Measurements from ENCODE around the gene CELSR1. TPM values are rescaled to one million over a fixed set of nuclear protein-coding genes. Genes with fewer than 3 reads are reported as not detected.

CELSR1 gene
- total and polyA plus RNA-seq, 2 of the 13 experiments (the other 11 are each of a cell fraction or from before 2014, with no cell fraction given), result 0.78 to 1.8 TPM

- WGBS (ENCODE audit: low lambda C conversion rate), result 67% methylated on average over 12 of the region's 12 CpGs
- H3K9ac ChIP-seq (ENCODE audit: insufficient read depth, low read depth, low read length), result no peak overlapping the region
- no peak for TF ChIP-seq ZFP91 (CRISPR knock-in tag; IDR thresholded peaks at IDR 0.05; ENCODE audit: borderline replicate concordance)
- no peak for TF ChIP-seq ZNF704 (CRISPR knock-in tag; IDR thresholded peaks at IDR 0.05; ENCODE audit: borderline replicate concordance)
- no peak for TF ChIP-seq PTBP1 (IDR thresholded peaks at IDR 0.05; ENCODE audit: low read depth, low read length, poor library complexity, severe bottlenecking)
- TF ChIP-seq POGZ (CRISPR knock-in tag; IDR thresholded peaks at IDR 0.05), result no peak
- no peak for TF ChIP-seq ZNF841 (CRISPR knock-in tag; IDR thresholded peaks at IDR 0.05; ENCODE audit: borderline replicate concordance)
- no peak for TF ChIP-seq TERF1 (CRISPR knock-in tag; IDR thresholded peaks at IDR 0.05)
- no peak for TF ChIP-seq DR1 (CRISPR knock-in tag; IDR thresholded peaks at IDR 0.05)
- no peak for TF ChIP-seq KMT2A (CRISPR knock-in tag; IDR thresholded peaks at IDR 0.05)
- TF ChIP-seq ZNF281 (CRISPR knock-in tag; IDR thresholded peaks at IDR 0.05; ENCODE audit: borderline replicate concordance), result no peak
- TF ChIP-seq CENPBD1 (CRISPR knock-in tag; IDR thresholded peaks at IDR 0.05; ENCODE audit: borderline replicate concordance, low read depth), result no peak
- TF ChIP-seq ZNF451 (CRISPR knock-in tag; IDR thresholded peaks at IDR 0.05), result no peak
- TF ChIP-seq SOX13 (IDR thresholded peaks at IDR 0.05), result no peak
- no peak for TF ChIP-seq SOX13 (CRISPR knock-in tag; conservative IDR thresholded peaks at IDR 0.05 in 1 of 2, IDR thresholded peaks at IDR 0.05 in 1 of 2)
- no peak for TF ChIP-seq PITX1 (CRISPR knock-in tag; IDR thresholded peaks at IDR 0.05)
- TF ChIP-seq KLF6 (CRISPR knock-in tag; IDR thresholded peaks at IDR 0.05), result no peak
- no peak for TF ChIP-seq ZBTB39 (CRISPR knock-in tag; IDR thresholded peaks at IDR 0.05)
Observed at GRCh38 chr22:46499805-46500189, 37.6 kb downstream of the CELSR1 start.

More at GRCh38 chr22:46499805-46500189, 37.6 kb downstream of the CELSR1 start:
- Histone ChIP-seq H4K20me1 (ENCODE audit: insufficient read depth, low read length) (no peaks in the 10 kb centered on the region), H3K27ac (ENCODE audit: extremely low read length, insufficient read depth, low read length) (no peak overlapping the region), H3K9me3 (ENCODE audit: low read length) (no peaks in the 10 kb centered on the region), H2AFZ (ENCODE audit: low read length) (no peak overlapping the region), H3K4me1 (ENCODE audit: insufficient read depth, low read length) (no peaks in the 10 kb centered on the region), H3K4me3 (replicated peaks in 1 of 3; ENCODE audit: insufficient read depth in 1 of 3, low read depth in 2 of 3, low read length in 3 of 3) (no peak overlapping the region), H3K36me3 (replicated peaks in 1 of 2; ENCODE audit: control insufficient read depth in 1 of 2, insufficient read depth in 2 of 2, low read length in 2 of 2) (no peaks in the 10 kb centered on the region), H3K27me3 (ENCODE audit: control insufficient read depth in 1 of 2, insufficient read depth in 2 of 2, low read length in 2 of 2) (peaks cover 0 to 4% of the 10 kb centered on the region in 2 experiments; a peak in 3 of 5 replicates), H3K4me2 (ENCODE audit: low read depth, low read length) (no peak overlapping the region), H3K79me2 (ENCODE audit: insufficient read depth, low read length) (no peaks in the 10 kb centered on the region)
- ATAC-seq, result no peak
- BruUV-seq (replicated peaks), result no TSS peak
- DNase-seq (ENCODE audit: low spot score), result no peak
- ChIA-PET POLR2A (no interaction called here), CTCF (ENCODE audit: low intra/inter-chr PET ratio, low total read pairs) (no interaction called here)
- intact Hi-C loops (cut with micrococcal nuclease; ENCODE audit: unreplicated experiment), result no loop called here
- FAIRE-seq, result no peak
- in situ Hi-C loops (cut with HindIII; ENCODE audit: extremely low pct_ligation_motif_present, low pct_unique_long_range_greater_than_20kb), result no loop called here
